HG03520 (cell line): ENCODE results near the gene RCSD1.

Experiments used
- ATAC-seq: cut with Tn5 transposase; IDR thresholded peaks from one replicate; pipeline ENCODE4 v1.9.1; 2021; ENCODE audit warnings: mild to moderate bottlenecking, moderate library complexity; ENCODE audit not compliant: unreplicated experiment

Gene RCSD1

DNA sequence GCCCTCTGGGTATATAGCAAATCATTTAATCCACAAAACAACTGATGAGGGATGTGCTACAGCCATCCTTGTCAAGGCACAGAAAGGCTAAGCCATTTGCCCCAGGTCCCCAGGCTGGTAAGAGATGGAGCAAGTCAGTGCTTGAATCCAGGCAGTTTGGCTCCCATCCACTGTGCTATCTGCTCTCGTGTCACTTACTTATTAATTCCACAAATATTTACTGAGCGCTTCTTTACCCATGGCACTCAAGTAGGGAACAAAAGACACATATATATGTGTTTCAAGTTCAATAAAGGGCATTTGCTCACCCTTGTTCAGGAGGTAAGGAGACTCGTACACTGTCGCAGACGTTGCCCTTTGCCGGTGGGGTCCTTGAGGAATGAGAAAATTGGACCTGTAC is 53.2 kb downstream of the RCSD1 start:
- no peak for ATAC-seq

GRCh38 chr1:167683641-167684502 is 53.8 kb downstream of the RCSD1 start:
- ATAC-seq: no peak

- ATAC-seq: no peak
Measured at GRCh38 chr1:167685844-167686243, 55.8 kb downstream of the RCSD1 start.

GRCh38 chr1:167687919-167688519 is 58.0 kb downstream of the RCSD1 start:
- ATAC-seq: peak; percentile 51

DNA sequence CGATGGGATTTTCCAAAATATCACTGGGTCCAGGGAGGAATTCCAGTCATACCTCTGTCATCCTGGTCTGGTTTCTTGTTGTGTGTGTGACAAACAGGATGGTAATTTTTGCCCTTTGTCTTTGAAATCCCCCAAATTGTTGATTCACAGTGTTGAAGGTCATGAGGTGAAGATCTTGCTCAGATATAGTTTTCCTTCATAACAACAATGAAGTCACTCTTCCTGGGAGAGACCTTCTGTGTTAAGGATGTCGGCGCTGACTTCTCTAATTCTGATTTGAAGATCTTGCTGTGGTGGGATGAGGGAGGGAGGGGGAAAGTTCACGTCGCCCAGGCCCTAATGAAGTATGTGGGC is 59.5 kb downstream of the RCSD1 start:
- no peak for ATAC-seq

DNA sequence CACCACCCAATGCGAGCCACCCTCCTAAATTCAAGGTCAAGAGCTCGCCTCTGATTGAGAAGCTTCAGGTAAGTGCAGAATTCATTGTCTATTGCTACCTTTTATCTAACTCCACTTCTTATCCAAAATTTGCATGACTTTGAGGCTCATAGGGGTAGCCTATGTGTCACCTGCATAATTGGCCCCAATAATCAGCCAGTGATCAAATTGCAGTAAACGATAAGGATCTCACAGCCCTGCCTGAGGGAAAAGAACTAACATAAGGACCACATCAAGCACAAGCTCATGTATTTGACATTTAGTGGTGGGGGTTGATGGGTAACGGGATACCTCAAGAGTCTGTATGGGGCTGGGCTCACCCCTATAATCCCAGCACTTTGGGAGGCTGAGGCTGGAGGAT is 60.0 kb downstream of the RCSD1 start:
- ATAC-seq: no peak

GRCh38 chr1:167693425-167694045 is 63.5 kb downstream of the RCSD1 start:
- ATAC-seq: no peak

GRCh38 chr1:167694691-167695090 is 64.7 kb downstream of the RCSD1 start:
- ATAC-seq: no peak

GRCh38 chr1:167695147-167695546 is 65.1 kb downstream of the RCSD1 start:
- no peak for ATAC-seq

- no peak for ATAC-seq
Measured at GRCh38 chr1:167695756-167696561, 65.9 kb downstream of the RCSD1 start.

DNA sequence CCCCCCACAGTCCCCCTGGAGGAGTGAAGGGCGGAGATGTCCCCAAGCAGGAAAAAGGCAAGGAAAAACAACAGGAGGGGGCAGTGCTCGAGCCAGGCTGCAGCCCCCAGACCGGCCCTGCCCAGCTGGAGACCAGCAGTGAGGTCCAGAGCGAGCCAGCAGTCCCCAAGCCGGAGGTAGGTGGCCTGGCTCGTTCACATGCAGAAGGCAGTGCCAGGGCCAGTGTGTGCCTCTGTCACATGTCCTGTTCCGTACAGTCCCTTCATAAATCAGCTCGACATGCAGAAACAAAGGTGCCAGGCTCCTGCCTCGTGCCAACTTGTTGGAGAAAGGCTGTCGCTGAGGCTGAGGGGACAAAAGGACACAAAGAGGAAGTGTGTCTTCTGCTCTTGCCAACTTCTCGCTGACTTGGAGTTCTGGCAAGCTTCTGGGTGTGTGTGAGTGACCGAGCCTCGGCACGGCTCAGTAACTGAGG is 67.7 kb downstream of the RCSD1 start:
- ATAC-seq: no peak

GRCh38 chr1:167698313-167698712 is 68.3 kb downstream of the RCSD1 start:
- ATAC-seq: no peak

- ATAC-seq: no peak
Measured at GRCh38 chr1:167701510-167701909, 71.5 kb downstream of the RCSD1 start.

- ATAC-seq: no peak
Measured at GRCh38 chr1:167703557-167703956, 73.5 kb downstream of the RCSD1 start.

- no peak for ATAC-seq
Measured at GRCh38 chr1:167704715-167705114, 74.7 kb downstream of the RCSD1 start.

- ATAC-seq: no peak
Measured at GRCh38 chr1:167705250-167705649, 75.2 kb downstream of the RCSD1 start.

DNA sequence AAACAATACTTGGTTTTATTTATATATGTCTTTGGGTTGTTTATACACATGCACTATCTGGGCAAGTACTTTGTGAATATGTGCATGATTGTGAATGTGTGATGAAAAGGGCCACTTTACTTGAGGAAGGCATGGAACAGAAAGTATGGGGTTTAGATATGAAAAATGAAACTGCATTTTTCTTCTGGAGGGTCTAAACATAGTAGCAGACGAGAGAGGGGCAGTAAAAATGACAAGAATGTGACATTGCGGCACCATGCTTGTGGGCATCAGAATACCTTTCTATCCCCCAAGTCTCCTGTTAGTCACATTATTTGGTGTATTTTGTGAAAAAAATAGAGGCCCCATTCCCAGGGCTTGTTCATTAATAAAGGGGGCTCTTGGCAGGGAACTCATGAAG is 76.3 kb downstream of the RCSD1 start:
- ATAC-seq: no peak

GRCh38 chr1:167706931-167707877 is 77.2 kb downstream of the RCSD1 start:
- ATAC-seq: no peak

GRCh38 chr1:167707942-167708341 is 77.9 kb downstream of the RCSD1 start:
- no peak for ATAC-seq

- peak; percentile 32 for ATAC-seq
Measured at GRCh38 chr1:167708940-167709389, 78.9 kb downstream of the RCSD1 start.
